ENCODE measurements around the gene NANS.

Gene NANS

DNA sequence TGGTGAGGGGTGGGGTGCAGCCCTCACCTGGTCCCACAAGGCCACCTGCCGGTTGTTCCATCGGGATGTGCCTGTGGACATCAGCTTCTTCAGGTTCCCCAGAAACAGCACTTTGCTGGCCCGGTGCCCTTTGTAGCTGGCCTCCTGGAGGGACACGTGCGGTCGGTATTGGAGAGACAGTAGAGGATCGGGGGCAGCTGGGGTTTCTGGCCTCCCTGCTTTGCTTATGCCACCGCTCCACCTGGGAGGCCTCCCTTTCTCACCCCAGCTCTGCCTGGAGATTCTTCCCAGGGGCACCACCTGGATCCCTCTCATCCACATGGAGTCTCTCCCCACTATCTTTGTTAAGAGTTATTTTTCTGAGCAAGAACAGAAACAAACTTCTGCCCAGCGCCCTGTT lies 75.6 kb downstream of the NANS start:
- no peaks in the 10 kb centered on the region for H3K27me3 ChIP-seq (replicated peaks)
- no peak overlapping the region for H3K27ac ChIP-seq
- no peak for TF ChIP-seq CTCF (IDR thresholded peaks at IDR 0.05; ENCODE audit: low read depth, low read length, missing control alignments)
- DNase-seq, result no peak
- in situ Hi-C loops (cut with HindIII; ENCODE audit: low pct_ligation_motif_present, low sequenced_read_pairs), result no loop called here
- H3K36me3 ChIP-seq (replicated peaks), result no peaks in the 10 kb centered on the region
- no peak overlapping the region for H3K4me3 ChIP-seq (ENCODE audit: low read depth, low read length)

All from brain microvascular endothelial cell (primary cell).